HG03520 (cell line): ENCODE measurements around the gene RBM15B.
A peak's percentile ranks its signal among the peaks of the same experiment; 100 is the strongest.
"Not testable (repeated sequence)": the region's sequence is repeated elsewhere in the genome, so short reads cannot be mapped to it uniquely, and the experiment has no call there.

Source experiments
- ATAC-seq: cut with Tn5 transposase; IDR thresholded peaks from one replicate; pipeline ENCODE4 v1.9.1; 2021; ENCODE audit warnings: mild to moderate bottlenecking, moderate library complexity; ENCODE audit not compliant: unreplicated experiment

RBM15B gene, protein sequence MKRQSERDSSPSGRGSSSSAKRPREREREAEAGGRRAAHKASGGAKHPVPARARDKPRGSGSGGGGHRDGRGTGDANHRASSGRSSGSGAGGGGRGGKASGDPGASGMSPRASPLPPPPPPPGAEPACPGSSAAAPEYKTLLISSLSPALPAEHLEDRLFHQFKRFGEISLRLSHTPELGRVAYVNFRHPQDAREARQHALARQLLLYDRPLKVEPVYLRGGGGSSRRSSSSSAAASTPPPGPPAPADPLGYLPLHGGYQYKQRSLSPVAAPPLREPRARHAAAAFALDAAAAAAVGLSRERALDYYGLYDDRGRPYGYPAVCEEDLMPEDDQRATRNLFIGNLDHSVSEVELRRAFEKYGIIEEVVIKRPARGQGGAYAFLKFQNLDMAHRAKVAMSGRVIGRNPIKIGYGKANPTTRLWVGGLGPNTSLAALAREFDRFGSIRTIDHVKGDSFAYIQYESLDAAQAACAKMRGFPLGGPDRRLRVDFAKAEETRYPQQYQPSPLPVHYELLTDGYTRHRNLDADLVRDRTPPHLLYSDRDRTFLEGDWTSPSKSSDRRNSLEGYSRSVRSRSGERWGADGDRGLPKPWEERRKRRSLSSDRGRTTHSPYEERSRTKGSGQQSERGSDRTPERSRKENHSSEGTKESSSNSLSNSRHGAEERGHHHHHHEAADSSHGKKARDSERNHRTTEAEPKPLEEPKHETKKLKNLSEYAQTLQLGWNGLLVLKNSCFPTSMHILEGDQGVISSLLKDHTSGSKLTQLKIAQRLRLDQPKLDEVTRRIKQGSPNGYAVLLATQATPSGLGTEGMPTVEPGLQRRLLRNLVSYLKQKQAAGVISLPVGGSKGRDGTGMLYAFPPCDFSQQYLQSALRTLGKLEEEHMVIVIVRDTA

DNA sequence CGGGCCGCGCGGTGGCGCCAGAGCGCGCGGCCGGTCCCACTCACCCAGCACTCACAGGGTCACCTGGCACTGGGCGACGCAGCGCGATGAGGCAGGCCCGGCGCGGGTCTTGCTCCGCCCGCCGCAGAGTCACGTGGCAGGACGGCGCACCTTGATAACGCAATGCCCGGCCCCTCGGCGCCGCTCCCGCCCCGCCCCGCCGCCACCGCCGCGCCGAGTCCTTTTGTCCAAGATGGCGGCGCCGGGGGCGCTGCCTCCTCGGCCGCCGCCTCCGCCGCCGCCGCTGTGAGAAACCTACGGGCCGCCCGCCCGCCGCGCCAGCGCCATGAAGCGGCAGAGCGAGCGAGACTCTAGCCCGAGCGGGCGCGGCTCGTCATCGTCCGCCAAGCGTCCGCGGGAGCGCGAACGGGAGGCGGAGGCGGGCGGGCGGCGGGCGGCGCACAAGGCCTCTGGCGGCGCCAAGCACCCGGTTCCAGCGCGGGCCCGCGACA, at the start of gene RBM15B:
TSS of gene RBM15B (plus strand) at position 211 of the 491 bp plus-strand sequence. CDS start at position 326, 115 bp downstream.
- peak; percentile 89 for ATAC-seq

DNA sequence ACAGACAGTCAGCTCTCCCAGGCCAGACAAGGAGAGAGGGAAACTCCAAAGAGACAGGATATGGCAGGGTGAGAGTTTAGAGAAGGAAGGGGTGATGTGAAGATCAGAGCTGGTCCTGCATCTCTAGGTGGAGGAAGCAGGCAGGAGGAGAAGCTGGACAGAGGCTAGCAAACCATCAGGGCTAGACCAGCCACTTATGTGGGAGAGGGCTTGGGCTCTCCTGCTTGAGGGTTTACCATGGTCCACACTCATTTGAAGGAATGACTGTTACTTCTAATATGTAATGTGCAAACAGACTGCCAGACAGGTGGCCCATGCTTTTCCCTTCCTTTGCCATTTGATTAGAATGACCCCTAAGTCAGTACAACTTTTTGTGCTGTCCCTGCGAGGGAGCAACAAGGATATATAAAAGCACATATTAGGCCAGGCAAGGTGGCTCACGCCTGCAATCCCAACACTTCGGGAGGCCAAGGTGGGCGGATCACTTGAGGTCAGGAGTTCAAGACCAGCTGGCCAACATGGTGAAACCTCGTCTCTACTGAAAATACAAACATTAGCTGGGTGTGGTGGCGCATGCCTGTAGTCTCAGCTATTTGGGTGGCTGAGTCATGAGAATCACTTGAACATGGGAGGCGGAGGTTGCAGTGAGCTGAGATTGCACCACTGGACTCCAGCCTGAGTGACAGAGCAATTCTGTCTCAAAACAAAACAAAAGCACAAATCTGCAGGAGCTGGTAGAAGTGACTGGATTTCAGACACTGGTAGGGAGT, 47.0 kb upstream of the RBM15B start:
- no peak for ATAC-seq

DNA sequence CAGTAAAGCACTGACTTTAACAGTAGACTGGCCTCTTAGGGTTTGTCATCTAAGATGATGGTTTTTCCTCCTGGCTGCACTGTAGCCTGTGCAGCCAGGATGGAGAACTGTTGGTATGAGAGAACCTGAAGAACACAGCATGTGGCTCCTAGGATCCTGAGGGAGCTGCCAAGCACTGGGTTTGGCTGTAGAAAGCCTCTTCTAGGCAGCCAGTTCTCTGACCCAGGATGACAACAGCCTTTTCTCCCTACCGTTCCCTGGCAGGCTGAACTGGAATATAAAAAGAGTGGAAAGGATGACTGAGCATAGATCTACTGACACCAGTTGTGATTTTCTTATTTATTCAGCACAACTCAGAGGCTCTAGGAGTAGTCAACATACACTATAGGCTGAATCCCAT, 40.3 kb upstream of the RBM15B start:
- no peak for ATAC-seq

DNA sequence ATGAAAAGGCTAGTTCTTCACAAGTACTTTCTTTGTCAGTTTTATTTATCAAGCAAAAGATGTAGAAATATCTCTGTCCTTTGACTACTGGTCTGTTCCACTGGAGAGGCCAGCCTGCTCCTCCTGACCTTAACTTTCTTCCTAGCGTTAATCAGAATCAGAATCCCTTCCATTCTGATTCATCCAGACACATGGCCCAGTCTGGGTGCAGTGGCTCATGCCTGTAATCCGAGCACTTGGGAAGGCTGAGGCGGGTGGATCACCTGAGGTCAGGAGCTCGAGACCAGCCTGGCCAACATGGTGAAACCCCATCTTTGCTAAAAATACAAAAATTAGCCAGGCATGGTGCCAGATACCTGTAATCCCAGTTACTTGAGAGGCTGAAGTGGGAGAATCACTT, 38.0 kb upstream of the RBM15B start:
- no peak for ATAC-seq

DNA sequence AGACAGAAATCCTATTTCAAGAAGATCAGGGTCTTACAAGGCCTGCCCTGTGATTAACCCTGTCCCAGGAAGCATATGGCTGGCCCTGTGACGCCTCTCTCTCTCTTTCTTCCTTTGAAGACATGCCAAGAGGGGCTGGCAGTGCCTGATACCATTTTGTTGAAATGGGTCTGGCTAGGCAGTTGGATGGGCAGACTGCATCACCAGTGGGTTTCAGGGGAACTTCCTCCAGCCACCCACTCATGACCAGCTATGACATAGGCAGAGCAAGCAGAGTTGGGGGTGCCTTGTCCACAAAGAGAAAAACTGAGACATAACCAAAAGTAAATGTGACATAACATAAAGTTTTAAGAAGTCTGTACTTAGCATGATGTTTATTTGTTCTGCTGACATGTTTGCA, 37.4 kb upstream of the RBM15B start:
- ATAC-seq: no peak

DNA sequence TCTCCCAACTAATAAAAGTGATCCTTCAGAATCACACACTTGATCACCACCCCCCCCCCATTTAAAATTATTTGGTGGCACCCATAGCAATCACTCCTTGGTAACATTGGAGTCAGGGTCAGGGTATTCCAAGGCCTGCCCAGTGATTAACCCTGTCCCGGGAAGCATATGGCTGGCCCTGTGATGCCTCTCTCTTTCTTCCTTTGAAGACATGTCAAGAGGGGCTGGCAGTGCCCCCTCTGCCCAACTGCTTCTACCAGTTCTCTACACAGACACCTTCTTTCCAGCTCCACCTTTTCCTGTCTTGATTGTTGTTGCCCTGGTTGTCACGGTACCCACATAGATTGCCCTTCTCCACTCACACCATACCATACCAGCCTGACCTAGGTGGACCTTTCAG, 36.9 kb upstream of the RBM15B start:
- ATAC-seq: no peak

DNA sequence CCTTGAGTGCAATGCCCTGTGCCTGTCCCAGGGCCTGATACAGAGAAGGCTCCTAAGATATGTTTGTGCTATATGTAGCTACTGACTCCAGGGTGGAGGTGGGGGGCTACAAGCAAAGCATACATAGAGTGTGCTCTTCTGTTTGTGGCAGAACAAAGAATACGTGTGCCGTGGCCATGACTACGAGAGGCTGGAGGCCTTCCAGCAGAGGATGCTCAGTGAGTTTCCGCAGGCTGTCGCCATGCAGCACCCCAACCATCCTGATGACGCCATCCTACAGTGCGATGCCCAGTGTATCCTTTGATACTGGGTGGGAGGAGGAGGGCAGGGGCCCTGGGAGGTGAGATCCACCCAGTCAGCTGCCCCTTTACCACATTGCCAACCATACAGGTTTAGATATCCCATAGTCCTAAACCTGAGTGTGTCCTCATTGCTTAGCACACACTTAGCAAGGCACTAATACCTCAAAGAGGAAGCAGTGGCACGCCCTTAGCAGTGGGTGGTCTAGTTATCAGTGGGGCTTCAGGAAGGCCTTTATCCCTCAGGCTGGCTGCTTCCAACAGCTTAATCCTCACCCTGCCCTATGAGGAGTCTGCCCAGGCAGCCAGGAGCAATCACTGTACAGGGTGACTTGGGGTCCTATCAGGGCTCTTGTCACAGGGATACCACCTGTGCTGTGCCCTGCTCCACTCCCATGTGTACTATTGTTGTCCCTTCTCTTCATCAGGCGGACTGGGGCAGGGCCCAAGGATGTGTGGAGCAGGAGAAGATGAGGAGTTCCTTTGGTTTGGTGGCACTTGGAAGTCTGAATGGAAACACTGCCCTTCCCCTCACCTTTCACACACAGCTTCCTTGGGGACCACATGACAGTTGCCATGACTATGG, 36.1 kb upstream of the RBM15B start:
- ATAC-seq: no peak

DNA sequence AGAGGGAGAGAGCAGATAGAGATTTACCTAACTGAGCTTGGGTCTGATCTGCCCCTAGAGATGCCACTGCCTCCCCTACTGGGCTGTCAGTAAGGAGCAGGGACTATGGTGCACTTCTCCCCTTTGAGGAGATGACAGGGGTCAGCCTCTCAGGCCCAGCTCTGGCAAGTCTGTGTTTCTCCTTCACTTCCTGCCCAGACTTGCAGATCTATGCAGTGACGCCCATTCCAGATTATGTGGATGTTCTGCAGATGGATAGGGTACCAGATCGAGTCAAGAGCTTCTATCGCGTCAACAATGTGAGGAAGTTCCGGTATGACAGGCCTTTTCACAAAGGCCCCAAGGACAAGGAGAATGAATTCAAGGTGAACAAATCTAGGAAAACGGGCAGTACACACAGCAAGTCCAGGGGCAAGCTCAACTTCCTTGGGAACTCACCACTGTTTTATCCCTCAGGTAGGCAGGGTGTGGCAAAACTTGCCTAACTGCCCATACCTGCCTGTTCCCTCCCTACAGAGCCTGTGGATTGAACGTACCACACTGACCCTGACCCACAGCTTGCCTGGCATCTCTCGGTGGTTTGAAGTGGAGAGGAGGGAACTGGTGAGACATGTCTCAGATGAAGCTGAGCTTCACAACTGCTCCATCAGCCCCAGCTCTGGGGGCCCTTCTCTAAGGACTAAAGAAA, 35.0 kb upstream of the RBM15B start:
- no peak for ATAC-seq

DNA sequence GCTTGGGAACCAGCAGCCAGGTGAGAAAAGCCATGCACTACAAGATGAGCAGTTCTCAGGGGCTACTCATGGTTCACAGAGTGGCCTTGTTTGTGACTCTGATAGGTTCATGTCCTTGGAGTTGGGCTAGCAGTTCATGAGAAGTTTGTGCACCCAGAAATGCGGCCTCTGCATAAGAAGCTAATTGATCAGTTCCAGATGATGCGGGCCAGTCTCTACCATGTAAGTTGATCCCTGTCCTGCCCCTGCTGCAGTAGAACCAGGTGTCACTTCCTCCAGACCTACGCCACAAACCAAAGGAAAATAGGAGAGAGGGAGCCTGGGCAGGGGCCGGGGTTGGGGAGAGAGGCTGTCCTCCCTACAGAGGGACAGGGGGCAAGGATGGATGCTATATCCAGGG, 33.2 kb upstream of the RBM15B start:
- ATAC-seq: no peak

DNA sequence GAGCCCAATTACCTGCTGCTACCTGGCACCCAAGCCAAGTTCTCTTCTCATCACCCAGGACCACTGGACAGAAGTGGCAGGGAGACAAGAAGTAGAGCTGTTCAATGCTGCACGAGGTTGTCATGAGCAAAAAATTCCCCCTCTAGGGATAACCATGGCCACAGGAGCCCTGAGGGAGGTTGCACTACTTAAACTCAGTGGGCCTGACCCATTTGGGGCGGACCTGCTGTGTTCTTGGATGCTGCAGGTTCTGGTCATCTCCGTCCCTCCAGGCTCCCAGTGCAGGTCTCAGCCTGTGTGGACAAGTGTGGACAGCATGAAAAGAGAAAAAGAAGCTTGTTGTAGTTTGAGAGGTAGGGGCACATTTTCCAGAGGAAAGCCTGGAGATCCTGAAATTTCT, 32.1 kb upstream of the RBM15B start:
- no peak for ATAC-seq

DNA sequence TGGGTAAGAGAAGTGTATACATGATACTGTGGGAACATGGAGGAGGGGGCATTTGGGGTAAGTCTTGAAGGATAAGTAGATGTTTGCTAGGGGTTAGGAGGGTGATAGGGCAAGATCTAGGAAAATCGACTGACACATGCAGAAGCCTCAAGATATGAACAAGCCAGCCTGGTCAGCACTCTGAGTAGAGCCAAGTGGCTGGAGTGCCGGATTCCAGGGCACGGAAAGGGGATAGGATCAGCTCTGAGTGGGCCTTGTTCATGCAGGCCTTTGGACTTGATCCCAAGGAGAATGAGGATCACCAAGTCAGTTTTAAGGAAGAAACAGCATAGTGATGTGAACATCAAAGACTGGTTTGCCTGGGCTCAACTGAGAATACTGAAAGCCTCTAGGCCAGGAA, 30.3 kb upstream of the RBM15B start:
- ATAC-seq: no peak

DNA sequence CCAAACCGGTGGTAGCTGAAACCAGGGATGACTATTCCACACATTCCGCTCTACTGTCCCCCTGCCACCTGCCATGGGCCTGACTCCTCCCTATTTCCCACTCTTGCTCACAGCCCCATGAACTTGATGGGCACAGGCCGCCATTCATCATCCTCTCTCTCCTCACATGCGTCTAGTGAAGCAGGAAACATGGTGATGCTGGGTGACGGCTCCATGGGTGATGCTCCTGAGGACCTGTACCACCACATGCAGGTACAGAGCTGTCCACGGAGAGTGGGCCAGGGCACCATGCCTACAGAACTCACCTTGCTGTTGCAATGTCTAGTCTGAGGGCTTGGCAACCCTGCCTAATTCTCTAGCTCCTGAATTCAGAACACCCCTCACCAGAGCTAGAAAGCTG, 29.3 kb upstream of the RBM15B start:
- no peak for ATAC-seq

DNA sequence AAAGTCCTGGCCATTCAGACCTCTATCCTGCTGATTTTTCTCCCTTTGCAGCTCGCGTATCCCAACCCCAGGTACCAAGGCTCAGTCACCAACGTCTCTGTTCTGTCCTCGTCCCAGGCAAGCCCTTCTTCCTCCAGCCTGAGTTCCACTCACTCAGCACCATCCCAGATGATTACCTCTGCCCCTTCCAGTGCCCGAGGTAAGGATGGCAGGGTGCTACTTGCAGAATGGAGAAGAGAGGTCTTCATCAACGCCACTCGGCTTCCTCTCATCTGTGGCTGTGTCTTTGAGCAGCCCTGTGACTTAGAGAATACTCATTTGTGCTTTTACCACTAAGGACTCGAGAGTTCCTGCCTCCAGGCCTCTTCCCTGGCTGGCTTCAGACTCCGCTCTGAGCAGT, 28.6 kb upstream of the RBM15B start:
- no peak for ATAC-seq

DNA sequence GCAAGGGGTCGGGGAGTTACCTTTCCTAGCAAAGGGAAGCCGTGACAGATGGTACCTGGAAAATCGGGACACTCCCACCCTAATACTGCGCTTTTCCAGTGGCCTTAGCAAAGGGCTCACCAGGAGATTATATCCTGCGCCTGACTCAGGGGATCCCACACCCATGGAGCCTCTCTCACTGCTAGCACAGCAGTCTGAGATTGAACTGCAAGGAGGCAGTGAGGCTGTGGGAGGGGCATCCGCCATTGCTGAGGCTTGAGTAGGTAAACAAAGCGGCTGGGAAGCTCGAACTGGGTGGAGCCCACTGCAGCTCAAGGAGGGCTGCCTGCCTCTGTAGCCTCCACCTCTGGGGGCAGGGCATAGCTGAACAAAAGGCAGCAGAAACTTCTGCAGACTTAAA, 22.8 kb upstream of the RBM15B start:
- ATAC-seq: not testable (repeated sequence)

DNA sequence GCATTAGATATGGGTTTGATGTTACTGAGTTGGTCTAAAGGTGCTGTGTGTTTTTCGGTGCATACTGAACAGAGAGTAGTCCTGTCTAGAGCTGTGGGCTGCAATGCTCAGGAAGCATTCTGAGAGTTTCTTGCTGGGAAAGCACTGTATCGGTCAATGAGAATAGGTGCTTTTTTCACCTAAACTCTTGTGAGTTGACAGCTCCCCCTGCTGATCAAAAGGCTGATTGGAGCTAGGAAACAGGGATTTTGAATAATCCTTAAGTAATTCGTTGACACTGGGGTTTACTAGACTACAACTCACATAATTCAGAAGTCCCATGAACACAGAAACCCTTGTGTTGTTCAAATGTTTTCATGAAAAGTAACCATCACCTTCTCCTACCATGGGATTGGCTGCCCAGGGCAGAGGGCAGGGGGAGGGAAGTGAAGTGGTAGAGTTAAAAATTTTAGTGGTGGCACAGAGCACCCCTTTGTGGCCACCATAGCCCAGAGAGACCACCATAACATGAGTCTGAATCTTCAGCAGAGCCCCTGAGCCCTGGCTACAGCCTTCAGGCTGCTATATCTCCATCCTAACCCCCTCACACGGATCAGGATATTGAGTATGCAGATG, 19.0 kb upstream of the RBM15B start:
- no peak for ATAC-seq

DNA sequence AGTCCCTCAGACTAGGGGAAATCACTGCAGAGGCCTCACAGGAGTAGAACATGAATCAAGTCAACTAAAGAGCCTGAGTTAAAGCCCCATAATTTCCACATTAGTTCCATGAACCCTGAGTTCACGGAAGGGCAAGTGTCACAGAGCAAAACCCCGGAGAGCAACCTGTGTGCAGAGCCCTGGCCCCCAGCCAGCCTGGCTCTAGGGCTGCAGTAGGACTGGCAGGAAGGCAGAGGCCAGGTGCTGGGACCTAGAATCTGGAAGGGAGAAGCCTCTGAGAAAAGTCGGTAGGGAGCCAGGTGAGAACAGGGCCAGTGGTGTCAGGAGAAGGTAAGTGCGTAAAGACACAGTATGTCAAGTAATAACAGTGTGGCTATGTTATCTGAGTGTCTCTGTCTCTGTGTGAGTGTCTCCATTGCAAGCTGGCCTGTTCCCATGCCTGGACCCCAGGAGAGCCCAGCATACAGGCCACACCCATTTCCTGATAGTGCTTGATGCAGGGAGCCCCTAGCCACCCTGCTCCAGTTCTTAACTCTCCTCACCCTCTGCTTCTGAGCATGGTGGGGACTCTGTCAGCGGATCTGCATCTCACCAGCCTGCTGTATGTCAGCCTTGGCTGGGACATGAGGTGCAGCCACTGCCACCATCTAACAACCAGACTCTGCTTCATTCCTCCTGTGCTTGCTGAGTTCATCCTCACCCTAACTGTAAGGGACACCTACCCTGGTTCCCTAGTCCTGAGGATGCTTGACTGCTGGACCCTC, 17.2 kb upstream of the RBM15B start:
- no peak for ATAC-seq

DNA sequence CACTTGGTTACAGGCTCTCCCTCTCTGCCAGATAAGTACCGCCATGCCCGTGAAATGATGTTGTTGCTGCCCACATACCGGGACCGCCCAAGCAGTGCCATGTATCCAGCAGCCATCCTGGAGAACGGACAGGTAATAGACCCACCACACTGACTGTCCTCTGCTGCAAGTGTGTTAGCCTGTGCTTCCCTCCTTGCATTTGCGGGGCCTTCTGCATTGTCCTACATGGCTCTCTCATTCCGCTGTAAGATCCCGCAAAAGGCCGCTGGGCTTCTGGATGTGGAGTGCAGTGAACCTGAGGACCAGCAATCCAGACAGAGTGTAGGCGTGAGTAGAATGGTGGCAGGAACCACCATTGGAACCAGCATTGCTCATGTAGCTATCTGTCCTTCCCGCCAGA, 16.6 kb upstream of the RBM15B start:
- no peak for ATAC-seq

DNA sequence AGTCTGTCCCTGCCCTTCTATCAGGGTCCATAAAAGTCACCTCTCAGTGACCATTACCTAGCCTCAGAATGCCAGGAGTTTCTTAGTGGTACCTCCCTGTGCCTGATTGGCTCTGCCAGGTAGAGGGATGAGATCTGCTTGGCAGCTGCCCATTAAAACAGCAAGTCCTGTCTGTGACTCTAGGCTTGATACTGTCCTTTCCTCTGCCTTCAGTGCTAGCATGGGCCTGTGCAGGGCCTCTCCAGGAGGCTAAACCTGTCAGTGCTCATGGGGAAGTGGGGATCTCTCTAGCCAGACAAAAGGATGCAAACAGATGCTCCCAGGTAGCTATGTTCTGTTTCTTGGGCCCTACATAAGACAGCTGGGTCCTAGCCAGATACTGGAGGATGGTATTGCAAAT, 15.9 kb upstream of the RBM15B start:
- no peak for ATAC-seq
